Activated naive CD8-positive, alpha-beta T cell treated with anti-CD3 and anti-CD28 coated beads, Interleukin-2, amount 10 ng/mL, durations not matched to agents 7 days and 5 days (primary cell): Measurements from ENCODE around the gene S1PR2. TPM values are rescaled to one million over a fixed set of nuclear protein-coding genes. Genes with fewer than 3 reads are reported as not detected.
"Not testable (repeated sequence)": the region's sequence is repeated elsewhere in the genome, so short reads cannot be mapped to it uniquely, and the experiment has no call there.

Experiments
- ATAC-seq: fragments of 150-1000 bp; cut with Tn5 transposase; one replicate; pipeline ENCODE4 v1.10.0; 2021; ENCODE audit warnings: low read depth, moderate library complexity
- POLR2A ChIA-PET: fragments of 350-600 bp; sonication (Branson Sonifier 250); formaldehyde crosslinking; loops from one replicate; lab custom pipeline; 2021; ENCODE audit warnings: antibody characterized with exemption; lab: Charles Lee
- DNase-seq: peaks from one replicate; pipeline ENCODE4 v3.0.0; 2021
- H3K27ac Mint-ChIP-seq: one replicate; pipeline ENCODE4 v1.8.0; 2022; ENCODE audit warnings: mild to moderate bottlenecking, mixed read lengths
- H3K27me3 Mint-ChIP-seq: one replicate; pipeline ENCODE4 v1.8.0; 2022; ENCODE audit warnings: mild to moderate bottlenecking, moderate library complexity, mixed read lengths
- H3K36me3 Mint-ChIP-seq: one replicate; pipeline ENCODE4 v1.8.0; 2021; ENCODE audit warnings: mild to moderate bottlenecking, mixed read lengths
- H3K4me1 Mint-ChIP-seq: one replicate; pipeline ENCODE4 v1.8.0; 2021; ENCODE audit warnings: mixed read lengths
- H3K4me3 Mint-ChIP-seq: one replicate; pipeline ENCODE4 v1.8.0; 2022; ENCODE audit warnings: mild to moderate bottlenecking, moderate library complexity, mixed read lengths
- H3K9me3 Mint-ChIP-seq: one replicate; pipeline ENCODE4 v1.8.0; 2021; ENCODE audit warnings: mixed read lengths
- microRNA-seq: library from miRNA; unstranded; fragments of <30 nt; microRNA quantifications from one replicate; pipeline ENCODE4 v1.2.0, GENCODE V29; 2022
- total RNA-seq, 2 experiments: library from RNA; stranded (reverse); gene quantifications; one replicate each; pipeline ENCODE4 v1.2.3, GENCODE V29; 2021

S1PR2 gene
- total RNA-seq, 2 experiments from 2014 or later, result 6.4 to 7.1 TPM

DNA sequence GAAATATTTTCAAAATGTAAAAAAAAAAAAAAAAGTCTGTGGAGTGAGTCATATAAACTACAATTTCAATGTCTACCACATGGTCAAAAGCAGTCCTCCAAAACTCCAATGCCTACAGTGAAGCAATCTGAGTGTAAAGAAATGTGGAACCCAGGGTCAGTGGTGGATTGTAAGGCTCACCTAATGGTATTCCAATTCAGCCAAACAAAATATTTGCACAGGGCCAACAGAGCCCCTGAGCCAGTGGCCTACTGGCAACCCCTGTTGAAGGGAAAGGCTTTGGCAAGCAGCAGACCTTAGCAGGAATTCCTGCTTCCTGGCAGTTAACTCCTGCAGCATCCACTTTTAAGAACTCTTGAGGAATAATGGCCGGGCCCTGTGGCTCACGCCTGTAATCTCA lies 39.8 kb downstream of the S1PR2 start:
- H3K27me3 Mint-ChIP-seq, result no peaks in the 10 kb centered on the region
- peaks cover 34% of the 10 kb centered on the region for H3K4me1 Mint-ChIP-seq
- POLR2A ChIA-PET, result no interaction called here
- no peak overlapping the region for H3K4me3 Mint-ChIP-seq
- no peaks in the 10 kb centered on the region for H3K9me3 Mint-ChIP-seq
- ATAC-seq (no peak), DNase-seq (no peak)
- peaks cover 29% of the 10 kb centered on the region for H3K36me3 Mint-ChIP-seq
- H3K27ac Mint-ChIP-seq, result no peak overlapping the region

DNA sequence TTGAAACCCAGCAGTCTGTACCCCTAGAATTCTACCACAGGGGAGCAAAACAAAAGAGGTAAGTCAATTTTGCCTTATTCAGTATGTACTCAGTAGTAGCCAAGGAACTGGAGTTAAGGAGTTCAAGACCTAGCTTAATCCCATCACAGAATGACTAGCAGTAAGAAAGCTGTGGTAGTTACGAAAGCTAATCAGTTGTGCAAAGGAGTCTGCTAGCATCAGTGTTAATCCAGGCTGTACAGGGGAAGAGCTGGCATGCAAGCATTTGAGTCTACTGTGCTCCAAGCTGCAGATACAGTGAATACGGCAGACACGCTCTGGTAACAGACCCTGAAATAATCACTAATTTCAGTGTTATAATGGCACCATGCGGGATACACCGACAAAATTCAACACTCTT lies 41.1 kb downstream of the S1PR2 start:
- Mint-ChIP-seq H3K4me1 (peaks cover 30% of the 10 kb centered on the region), H3K27ac (peak overlapping the region; percentile 75), H3K4me3 (peak overlapping the region; percentile 29), H3K9me3 (no peaks in the 10 kb centered on the region), H3K27me3 (no peaks in the 10 kb centered on the region), H3K36me3 (peaks cover 29% of the 10 kb centered on the region)
- DNase-seq (no peak), ATAC-seq (no peak)
- POLR2A ChIA-PET, result no interaction called here

DNA sequence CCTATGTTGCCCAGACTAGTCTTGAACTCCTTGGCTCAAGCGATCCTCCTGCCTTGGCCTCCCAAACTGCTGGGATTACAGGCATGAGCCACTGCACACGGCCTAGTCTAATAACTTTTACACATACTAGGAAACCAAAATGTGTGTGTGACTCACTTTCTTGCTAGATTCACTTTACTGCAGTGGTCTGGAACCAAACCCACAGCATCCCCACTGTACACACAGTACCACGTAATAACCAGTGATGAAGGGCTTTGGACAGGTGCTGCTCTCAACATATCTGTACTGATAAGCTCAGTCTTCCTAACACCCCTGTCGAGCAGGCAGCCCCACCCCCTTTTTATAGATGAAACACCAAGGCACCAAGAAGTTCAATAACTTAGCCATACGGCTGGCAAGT lies 41.5 kb downstream of the S1PR2 start:
- Mint-ChIP-seq H3K4me1 (peaks cover 30% of the 10 kb centered on the region), H3K4me3 (peak overlapping the region; percentile 29), H3K27ac (peak overlapping the region; percentile 75), H3K36me3 (peaks cover 29% of the 10 kb centered on the region), H3K9me3 (no peaks in the 10 kb centered on the region), H3K27me3 (no peaks in the 10 kb centered on the region)
- ATAC-seq (peak; percentile 21), DNase-seq (no peak)
- POLR2A ChIA-PET, result interaction anchor here (0.7 kb wide), 2 partner anchors 15 to 93 kb away, joined by 3 to 5 read pairs; no protein-coding TSS in a partner anchor

DNA sequence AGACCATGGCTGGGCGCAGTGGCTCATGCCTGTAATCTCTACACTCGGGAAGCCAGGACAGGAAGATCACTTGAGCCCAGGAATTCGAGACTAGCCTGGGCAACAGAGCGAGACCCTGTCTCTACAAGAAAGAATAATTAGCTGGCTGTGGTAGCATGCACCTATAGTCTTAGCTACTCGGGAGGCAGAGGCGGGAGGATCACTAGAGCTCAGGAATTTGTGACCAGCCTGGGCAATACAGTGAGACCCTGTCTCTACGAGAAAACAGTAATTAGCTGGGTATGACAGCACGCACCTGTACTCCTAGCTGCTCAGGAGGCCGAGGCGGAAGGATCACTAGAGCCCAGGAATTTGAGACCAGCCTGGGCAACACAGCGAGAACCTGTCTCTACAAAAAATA lies 43.8 kb downstream of the S1PR2 start:
- peak overlapping the region; percentile 34 for H3K27ac Mint-ChIP-seq
- H3K9me3 Mint-ChIP-seq, result no peaks in the 10 kb centered on the region
- peaks cover 29% of the 10 kb centered on the region for H3K36me3 Mint-ChIP-seq
- no peak overlapping the region for H3K4me3 Mint-ChIP-seq
- ATAC-seq (no peak), DNase-seq (no peak)
- peaks cover 27% of the 10 kb centered on the region for H3K4me1 Mint-ChIP-seq
- H3K27me3 Mint-ChIP-seq, result no peaks in the 10 kb centered on the region
- POLR2A ChIA-PET, result interaction anchor here (1.0 kb wide), 1 partner anchor 329 kb away, joined by 3 read pairs; no protein-coding TSS in a partner anchor

DNA sequence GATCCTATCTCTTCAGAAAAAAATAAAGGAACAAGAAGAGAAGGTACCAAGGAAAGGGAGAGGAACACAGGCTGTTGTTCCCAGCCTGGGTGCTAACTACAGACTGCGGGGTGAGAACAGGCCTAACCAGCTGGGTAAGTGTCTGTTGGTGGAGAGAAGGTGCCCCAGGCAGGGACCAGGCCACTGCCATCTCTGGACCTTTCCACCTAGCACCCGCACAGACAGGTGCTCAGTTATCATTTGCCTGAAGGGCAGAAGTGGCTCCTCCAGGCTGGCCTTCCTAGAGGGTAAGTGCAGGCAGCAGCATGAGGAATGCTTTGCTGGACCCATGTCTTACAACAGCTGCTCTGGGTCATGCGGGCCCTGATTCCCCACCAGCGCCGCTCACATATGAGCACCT lies 46.5 kb downstream of the S1PR2 start:
- Mint-ChIP-seq H3K36me3 (peaks cover 29% of the 10 kb centered on the region), H3K27ac (no peak overlapping the region), H3K4me3 (no peak overlapping the region), H3K4me1 (peaks cover 18% of the 10 kb centered on the region), H3K27me3 (no peaks in the 10 kb centered on the region), H3K9me3 (no peaks in the 10 kb centered on the region)
- POLR2A ChIA-PET, result interaction anchor here (0.6 to 0.8 kb wide), 3 partner anchors 9 to 516 kb away, joined by 3 read pairs; no protein-coding TSS in a partner anchor
- DNase-seq (no peak), ATAC-seq (no peak)

DNA sequence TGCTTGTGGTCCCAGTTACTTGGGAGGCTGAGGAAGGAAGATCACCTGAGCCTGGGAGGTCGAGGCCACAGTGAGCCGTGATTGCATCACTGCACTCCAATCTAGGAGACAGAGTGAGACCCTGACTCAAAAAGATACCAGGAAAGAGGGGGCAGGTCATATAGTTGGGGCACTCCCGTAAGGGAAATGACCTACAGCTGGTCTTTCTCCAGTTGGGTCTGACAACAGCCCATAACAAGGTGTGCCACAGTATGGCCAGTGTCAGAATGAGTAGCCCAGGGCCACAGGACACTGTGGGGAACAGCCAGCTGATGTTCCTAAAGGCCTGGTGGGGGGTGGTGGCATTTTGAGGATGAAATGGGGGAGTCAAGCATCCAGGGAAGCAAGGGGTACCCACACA lies 47.2 kb downstream of the S1PR2 start:
- POLR2A ChIA-PET, result no interaction called here
- Mint-ChIP-seq H3K4me3 (no peak overlapping the region), H3K27me3 (no peaks in the 10 kb centered on the region)

DNA sequence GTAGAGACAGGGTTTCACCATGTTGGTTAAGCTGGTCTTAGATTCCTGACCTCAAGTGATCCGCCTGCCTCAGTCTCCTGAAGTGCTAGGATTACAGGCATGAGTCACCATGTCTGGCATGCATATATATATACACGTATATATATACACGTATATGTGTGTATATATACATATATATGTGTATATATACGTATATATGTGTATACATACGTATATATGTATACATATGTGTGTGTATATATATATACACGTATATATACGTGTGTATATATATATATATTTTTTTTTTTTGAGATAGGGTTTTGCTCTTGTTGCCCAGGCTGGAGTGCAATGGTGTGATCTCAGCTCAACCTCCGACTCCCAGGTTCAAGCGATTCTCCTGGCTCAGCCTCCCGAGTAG lies 48.3 kb downstream of the S1PR2 start:
- ATAC-seq, result no peak
- H3K27ac Mint-ChIP-seq, result no peak overlapping the region
- DNase-seq, result no peak
- H3K4me1 Mint-ChIP-seq, result peaks cover 12% of the 10 kb centered on the region
- no peaks in the 10 kb centered on the region for H3K27me3 Mint-ChIP-seq
- H3K36me3 Mint-ChIP-seq, result peaks cover 24% of the 10 kb centered on the region
- H3K9me3 Mint-ChIP-seq, result no peaks in the 10 kb centered on the region
- POLR2A ChIA-PET, result no interaction called here
- no peak overlapping the region for H3K4me3 Mint-ChIP-seq

More for the DNA sequence above, 47.2 kb downstream of the S1PR2 start:
- DNase-seq, result no peak
- no peaks in the 10 kb centered on the region for H3K9me3 Mint-ChIP-seq
- ATAC-seq, result no peak
- H3K4me1 Mint-ChIP-seq, result peaks cover 16% of the 10 kb centered on the region
- peak overlapping the region; percentile 15 for H3K27ac Mint-ChIP-seq
- peaks cover 27% of the 10 kb centered on the region for H3K36me3 Mint-ChIP-seq

DNA sequence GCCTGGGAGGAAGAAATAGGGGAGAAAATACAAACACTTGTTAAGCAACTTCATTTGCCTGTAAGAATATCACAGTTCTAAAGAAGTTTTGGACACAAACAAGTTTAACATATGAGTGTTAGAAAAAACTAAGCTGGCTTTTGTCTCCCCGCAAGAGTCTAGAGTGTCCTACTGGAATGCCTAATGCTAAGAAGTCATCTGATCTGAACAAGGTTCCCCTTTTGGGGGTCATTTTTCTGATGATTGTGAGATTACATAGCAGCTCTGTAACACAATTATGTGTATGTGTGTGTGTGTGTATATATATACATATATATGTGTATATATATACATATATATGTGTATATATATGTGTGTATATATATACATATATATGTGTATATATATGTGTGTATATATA lies 49.1 kb downstream of the S1PR2 start:
- H3K27me3 Mint-ChIP-seq, result no peaks in the 10 kb centered on the region
- no peak overlapping the region for H3K4me3 Mint-ChIP-seq
- ATAC-seq (no peak), DNase-seq (no peak)
- H3K36me3 Mint-ChIP-seq, result peaks cover 17% of the 10 kb centered on the region
- peaks cover 9% of the 10 kb centered on the region for H3K4me1 Mint-ChIP-seq
- H3K27ac Mint-ChIP-seq, result no peak overlapping the region
- no peaks in the 10 kb centered on the region for H3K9me3 Mint-ChIP-seq
- POLR2A ChIA-PET, result interaction anchor here (0.7 kb wide), 1 partner anchor 98 kb away, joined by 4 read pairs; no protein-coding TSS in a partner anchor

DNA sequence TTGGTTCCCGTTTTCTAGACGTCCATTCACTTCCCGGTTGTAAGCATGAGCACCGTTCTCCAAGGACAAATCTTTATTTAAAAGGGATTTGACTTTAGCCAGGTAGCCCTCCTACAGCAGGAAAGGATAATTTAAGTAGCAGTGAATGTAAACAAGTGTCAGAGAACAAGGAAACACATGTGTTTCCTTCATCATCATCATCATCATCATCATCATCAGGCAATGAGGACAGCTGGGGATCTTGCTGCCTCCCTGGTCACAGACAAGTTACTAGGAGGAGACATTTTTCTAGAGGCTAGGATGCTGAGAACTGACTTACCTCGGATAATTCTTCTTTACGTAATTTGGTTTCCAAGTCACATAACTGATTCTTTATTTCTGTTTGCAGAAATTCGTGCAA lies 50.7 kb downstream of the S1PR2 start:
- peaks cover 21% of the 10 kb centered on the region for H3K36me3 Mint-ChIP-seq
- POLR2A ChIA-PET, result no interaction called here
- no peak overlapping the region for H3K4me3 Mint-ChIP-seq

DNA sequence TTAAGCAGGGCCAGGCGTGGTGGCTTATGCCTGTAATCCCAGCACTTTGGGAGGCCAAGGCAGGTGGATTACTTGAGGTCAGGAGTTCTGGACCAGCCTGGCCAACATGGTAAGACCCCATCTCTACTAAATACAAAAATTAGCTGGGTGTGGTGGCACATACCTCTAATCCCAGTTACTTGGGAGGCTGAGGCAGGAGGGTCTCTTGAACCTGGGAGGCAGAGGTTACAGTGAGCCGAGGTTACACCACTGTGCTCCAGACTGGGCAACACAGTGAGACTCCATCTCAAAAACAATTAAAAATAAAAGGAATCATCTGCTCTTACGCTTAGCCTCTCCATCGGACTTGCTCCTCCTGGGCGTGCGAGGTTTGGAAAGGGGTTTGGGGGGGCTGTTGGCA lies 51.1 kb downstream of the S1PR2 start:
- H3K27ac Mint-ChIP-seq, H3K4me3 Mint-ChIP-seq, H3K27me3 Mint-ChIP-seq, ATAC-seq, POLR2A ChIA-PET, H3K4me1 Mint-ChIP-seq, DNase-seq, H3K9me3 Mint-ChIP-seq: not testable (repeated sequence)
- peaks cover 21% of the 10 kb centered on the region for H3K36me3 Mint-ChIP-seq

More for the DNA sequence above, 50.7 kb downstream of the S1PR2 start:
- H3K9me3 Mint-ChIP-seq, result no peaks in the 10 kb centered on the region
- no peak for ATAC-seq
- no peak for DNase-seq
- H3K27ac Mint-ChIP-seq, result no peak overlapping the region
- H3K4me1 Mint-ChIP-seq, result peaks cover 6% of the 10 kb centered on the region
- H3K27me3 Mint-ChIP-seq, result no peaks in the 10 kb centered on the region

DNA sequence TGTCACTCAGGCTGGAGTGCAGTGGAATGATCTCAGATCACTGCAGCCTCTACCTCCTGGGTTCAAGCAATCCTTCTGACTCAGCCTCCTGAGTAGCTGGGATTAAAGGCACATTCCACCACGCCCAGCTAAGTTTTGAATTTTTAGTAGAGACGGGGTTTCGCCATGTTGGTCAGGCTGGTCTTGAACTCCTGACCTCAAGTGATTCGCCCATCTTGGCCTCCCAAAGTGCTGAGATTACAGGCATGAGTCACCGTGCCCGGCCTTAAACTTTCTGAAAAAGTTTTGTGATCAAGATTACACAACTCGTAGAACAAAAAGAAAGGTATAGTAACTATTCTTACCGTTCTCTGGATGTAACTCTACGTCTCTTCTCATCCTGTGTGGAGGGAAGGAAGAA lies 57.6 kb downstream of the S1PR2 start:
- Mint-ChIP-seq H3K27me3 (no peaks in the 10 kb centered on the region), H3K36me3 (peaks cover 31% of the 10 kb centered on the region), H3K9me3 (no peaks in the 10 kb centered on the region), H3K27ac (no peak overlapping the region), H3K4me1 (peaks cover 5% of the 10 kb centered on the region), H3K4me3 (no peak overlapping the region)
- ATAC-seq (no peak), DNase-seq (no peak)
- POLR2A ChIA-PET, result no interaction called here

Small RNA genes lying within 50 kb of the gene (microRNA-seq; reads per million reads assigned to microRNA genes)
- not detected for gene MIR4322

Other genes with a start within 250 kb of the S1PR2 start
- under 1 TPM; 0.08 to 0.17 TPM for gene COL5A3, start 220.8 kb downstream of the S1PR2 start, total RNA-seq
- gene RDH8, start 217.8 kb downstream of the S1PR2 start, total RNA-seq, result not detected
- 100 to 1,000 TPM; 118 to 126 TPM for gene SHFL, start 145.0 kb downstream of the S1PR2 start, total RNA-seq
- gene ANGPTL6, start 128.7 kb downstream of the S1PR2 start, total RNA-seq, result 1 to 10 TPM; 3.8 to 4.7 TPM
- 100 to 1,000 TPM; 104 to 112 TPM for gene PPAN, start 125.0 kb downstream of the S1PR2 start, total RNA-seq
- gene P2RY11, start 119.6 kb downstream of the S1PR2 start, total RNA-seq, result 10 to 100 TPM; 51.8 to 53.6 TPM
- 100 to 1,000 TPM; 262 to 264 TPM for gene EIF3G, start 111.4 kb downstream of the S1PR2 start, total RNA-seq
- gene DNMT1, start 36.4 kb downstream of the S1PR2 start, total RNA-seq, result 100 to 1,000 TPM; 347 to 384 TPM
- 10 to 100 TPM; 55.8 to 59.9 TPM for gene MRPL4, start 20.9 kb upstream of the S1PR2 start, total RNA-seq
- 10 to 100 TPM in 1 of 2 experiments, 1 to 10 TPM in 1; 9.5 to 11.7 TPM for gene ICAM1, start 39.8 kb upstream of the S1PR2 start, total RNA-seq
- 1 to 10 TPM; 1.2 to 1.7 TPM for gene ICAM4, start 55.6 kb upstream of the S1PR2 start, total RNA-seq
- gene ICAM5, start 58.6 kb upstream of the S1PR2 start, total RNA-seq, result under 1 TPM; 0.62 to 0.83 TPM
- gene ZGLP1, start 78.5 kb upstream of the S1PR2 start, total RNA-seq, result 1 to 10 TPM; 3.9 to 5.0 TPM
- gene FDX2, start 84.7 kb upstream of the S1PR2 start, total RNA-seq, result 1 to 10 TPM; 7.6 to 9.4 TPM
- gene RAVER1, start 102.2 kb upstream of the S1PR2 start, total RNA-seq, result 10 to 100 TPM; 77.9 to 78.5 TPM
- gene ICAM3, start 108.3 kb upstream of the S1PR2 start, total RNA-seq, result 100 to 1,000 TPM; 182 to 189 TPM
- gene TYK2, start 149.2 kb upstream of the S1PR2 start, total RNA-seq, result 100 to 1,000 TPM; 277 to 290 TPM
- gene CDC37, start 172.2 kb upstream of the S1PR2 start, total RNA-seq, result 100 to 1,000 TPM; 242 to 248 TPM
- 10 to 100 TPM; 28.2 to 29.2 TPM for gene PDE4A, start 189.2 kb upstream of the S1PR2 start, total RNA-seq